Prostate gland (tissue), 2 donors: ENCODE results near the gene TYRP1. TPM values are rescaled to one million over a fixed set of nuclear protein-coding genes. Genes with fewer than 3 reads are reported as not detected.

ENCODE experiments used
- DNase-seq: peaks from one replicate; pipeline ENCODE4 v3.0.0-alpha.2; 2019; ENCODE audit warnings: low spot score
- H3K27ac ChIP-seq, 2 donors: fragments of 200-600 bp; sonication (generic); 2 replicates each; pipeline ENCODE4 v1.5.1; 2017 to 2019
- H3K27me3 ChIP-seq: fragments of 200-600 bp; sonication (generic); replicated peaks from 2 replicates; pipeline ENCODE4 v1.5.1; 2019; ENCODE audit not compliant: insufficient read depth
- H3K36me3 ChIP-seq, 2 donors: fragments of 200-600 bp; sonication (generic); 1 replicate in 1 of 2; 2 replicates in 1 of 2; pipeline versions ENCODE4 v1.5.1 to v1.8.1; 2017 to 2019
- H3K4me1 ChIP-seq: fragments of 200-600 bp; sonication (generic); replicated peaks from 2 replicates; pipeline ENCODE4 v1.5.1; 2019
- H3K4me3 ChIP-seq, 2 donors: fragments of 200-600 bp; sonication (generic); 2 replicates each; pipeline ENCODE4 v1.5.1; 2017 to 2019
- H3K9me3 ChIP-seq: fragments of 200-600 bp; sonication (generic); 2 replicates; pipeline ENCODE4 v1.5.1; 2017
- CTCF ChIP-seq, 4 experiments: fragments of 200-600 bp in 2 of 4; fragments of 450-650 bp in 2 of 4; sonication (generic) in 2 of 4; IDR thresholded peaks; 1 replicate in 3 of 4; 2 replicates in 1 of 4; pipeline ENCODE4 v1.5.1; 2016 to 2019; ENCODE audit warnings: antibody characterized with exemption in 4 of 4, mild to moderate bottlenecking in 2 of 4, moderate library complexity in 2 of 4
- POLR2A ChIP-seq: fragments of 450-650 bp; IDR thresholded peaks from one replicate; pipeline ENCODE4 v1.6.1; 2016; ENCODE audit warnings: antibody characterized with exemption, mild to moderate bottlenecking
- POLR2AphosphoS5 ChIP-seq: sonication (generic); formaldehyde crosslinking; IDR thresholded peaks from one replicate; pipeline ENCODE4 v1.6.1; 2017; ENCODE audit warnings: antibody characterized with exemption
- WGBS: methylation state at CpG from one replicate; pipeline ENCODE4 v1.1.5; 2018; 5-methylcytosine and 5-hydroxymethylcytosine counted together
- intact Hi-C: fragments of 100-400 bp; cut with DNase I; formaldehyde crosslinking; loops from one replicate; pipeline ENCODE4 v1.14.2; 2022
- total RNA-seq, 2 donors: library from RNA; depleted of rRNA; stranded (reverse); fragments of >200 nt; gene quantifications; one replicate each; pipeline ENCODE4 v1.1.0, GENCODE V29; 2016

The TYRP1 gene
- total RNA-seq, 2 donors from 2014 or later, result 0.80 TPM; not detected in 1

- intact Hi-C loops, result no loop called here
- TF ChIP-seq POLR2A (no peak), CTCF (IDR thresholded peaks at IDR 0.05) (no peak), POLR2AphosphoS5 (no peak)
- Histone ChIP-seq H3K9me3 (no peaks in the 10 kb centered on the region), H3K36me3 (no peaks in the 10 kb centered on the region), H3K4me1 (no peaks in the 10 kb centered on the region), H3K4me3 (no peak overlapping the region), H3K27ac (no peak overlapping the region), H3K27me3 (no peaks in the 10 kb centered on the region)
- no peak for DNase-seq
- WGBS, result 90% methylated on average over 8 of the region's 8 CpGs
Measured at GRCh38 chr9:12694013-12694412, 828 bp downstream of the TYRP1 start.

- H3K27ac ChIP-seq, result no peak overlapping the region
- WGBS, result 60% methylated on average over 4 of the region's 4 CpGs
- intact Hi-C loops, result no loop called here
Measured at GRCh38 chr9:12695474-12695873, 2.3 kb downstream of the TYRP1 start.

DNA sequence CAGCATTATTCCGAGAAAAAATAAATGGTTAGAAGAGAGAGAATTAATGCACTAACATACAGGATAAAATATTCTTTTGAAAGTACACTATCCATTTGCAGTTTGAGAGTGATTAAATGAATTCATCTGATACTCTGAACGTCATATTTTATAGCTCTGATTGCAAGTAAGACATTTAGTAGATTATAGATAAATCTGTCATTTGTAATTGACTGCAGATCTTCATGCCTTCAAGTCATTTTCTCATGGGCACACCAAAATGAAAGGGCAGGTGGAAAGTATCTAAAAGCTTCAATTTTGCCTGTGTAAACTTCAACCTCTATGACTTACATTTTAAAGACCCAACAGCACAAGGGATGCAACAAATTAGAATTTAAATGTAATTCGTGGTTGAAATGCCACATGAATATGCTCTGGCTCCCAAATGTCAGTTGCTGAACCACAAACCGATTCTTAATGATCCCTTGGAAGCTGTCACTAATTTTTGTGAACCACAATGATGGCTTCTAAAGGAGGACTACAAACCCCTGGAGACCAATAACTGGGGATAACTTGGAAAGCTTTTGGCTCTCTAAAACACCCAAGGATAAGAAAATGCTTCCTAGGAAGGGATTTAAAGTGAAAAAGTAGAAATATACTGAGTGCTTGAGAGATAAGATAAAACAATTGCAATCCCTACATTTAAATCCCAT lies 3.9 kb downstream of the TYRP1 start:
- 60% methylated on average over 4 of the region's 4 CpGs for WGBS
- H3K4me1 ChIP-seq, result no peaks in the 10 kb centered on the region
- intact Hi-C loops, result no loop called here
- DNase-seq, result no peak
- no peak overlapping the region for H3K27ac ChIP-seq
- H3K27me3 ChIP-seq, result no peaks in the 10 kb centered on the region
- TF ChIP-seq POLR2A, result no peak
- TF ChIP-seq POLR2AphosphoS5, result no peak
- TF ChIP-seq CTCF (IDR thresholded peaks at IDR 0.05), result no peak
- H3K9me3 ChIP-seq, result no peaks in the 10 kb centered on the region
- H3K4me3 ChIP-seq, result no peak overlapping the region
- no peaks in the 10 kb centered on the region for H3K36me3 ChIP-seq

More at GRCh38 chr9:12695474-12695873, 2.3 kb downstream of the TYRP1 start:
- TF ChIP-seq POLR2AphosphoS5, result no peak
- TF ChIP-seq POLR2A, result no peak
- Histone ChIP-seq H3K36me3 (no peaks in the 10 kb centered on the region), H3K4me1 (no peaks in the 10 kb centered on the region), H3K27me3 (no peaks in the 10 kb centered on the region), H3K4me3 (no peak overlapping the region), H3K9me3 (no peaks in the 10 kb centered on the region)
- no peak for DNase-seq

DNA sequence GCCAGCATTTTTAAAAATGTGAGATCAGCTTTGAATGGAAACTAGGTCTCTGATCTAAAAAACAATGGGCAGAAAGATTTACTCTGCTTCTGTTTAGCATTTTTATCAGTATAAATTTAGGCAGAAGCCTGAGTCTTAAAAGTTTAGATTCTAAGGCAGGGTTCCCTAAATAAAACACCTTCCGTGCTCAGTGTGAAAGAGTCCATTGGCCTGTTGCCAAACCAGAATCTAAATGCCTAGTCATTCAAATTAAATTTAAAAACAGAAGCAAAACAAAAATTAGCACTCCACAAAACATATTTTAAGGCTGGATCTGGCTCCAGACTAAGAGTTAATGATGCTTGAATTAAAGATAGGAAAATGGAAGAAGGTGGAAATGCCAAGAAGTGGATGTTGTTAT lies 4.5 kb downstream of the TYRP1 start:
- WGBS, result 19% methylated on average over 1 of the region's 1 CpG
- Histone ChIP-seq H3K27me3 (no peaks in the 10 kb centered on the region), H3K36me3 (no peaks in the 10 kb centered on the region), H3K4me1 (no peaks in the 10 kb centered on the region), H3K4me3 (no peak overlapping the region), H3K9me3 (no peaks in the 10 kb centered on the region), H3K27ac (no peak overlapping the region)
- DNase-seq, result no peak
- TF ChIP-seq CTCF (IDR thresholded peaks at IDR 0.05), result no peak
- no peak for TF ChIP-seq POLR2A
- no peak for TF ChIP-seq POLR2AphosphoS5
- intact Hi-C loops, result no loop called here

DNA sequence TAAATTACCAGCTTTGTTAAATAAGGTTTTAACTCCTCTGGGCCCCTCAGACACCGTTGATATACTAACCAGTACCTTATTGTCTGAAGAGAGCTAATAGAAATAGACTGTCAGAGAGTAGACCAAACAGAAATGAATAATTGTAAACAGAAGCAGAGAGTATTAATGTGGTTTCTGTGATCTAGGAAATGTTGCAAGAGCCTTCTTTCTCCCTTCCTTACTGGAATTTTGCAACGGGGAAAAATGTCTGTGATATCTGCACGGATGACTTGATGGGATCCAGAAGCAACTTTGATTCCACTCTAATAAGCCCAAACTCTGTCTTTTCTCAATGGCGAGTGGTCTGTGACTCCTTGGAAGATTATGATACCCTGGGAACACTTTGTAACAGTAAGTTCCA lies 5.1 kb downstream of the TYRP1 start:
- Histone ChIP-seq H3K27ac (no peak overlapping the region), H3K4me3 (no peak overlapping the region), H3K4me1 (no peaks in the 10 kb centered on the region), H3K27me3 (no peaks in the 10 kb centered on the region), H3K9me3 (no peaks in the 10 kb centered on the region), H3K36me3 (no peaks in the 10 kb centered on the region)
- intact Hi-C loops, result no loop called here
- TF ChIP-seq POLR2A (no peak), POLR2AphosphoS5 (no peak), CTCF (IDR thresholded peaks at IDR 0.05) (no peak)
- 41% methylated on average over 4 of the region's 4 CpGs for WGBS
- DNase-seq, result no peak
